Stimulated activated CD4-positive, alpha-beta T cell treated with anti-CD3 and anti-CD28 coated beads, Interleukin-1b, Interleukin-23, amount 100 ng/mL, for 24 hours (primary cell): Measurements from ENCODE around the gene NXN.
"Not testable (repeated sequence)": the region's sequence is repeated elsewhere in the genome, so short reads cannot be mapped to it uniquely, and the experiment has no call there.

Source experiments
- DNase-seq, 4 experiments: peaks; one replicate each; pipeline ENCODE4 v3.0.0-alpha.2; 2020; ENCODE audit warnings: low read depth in 4 of 4, low spot score in 1 of 4

The NXN gene

GRCh38 chr17:896454-896853, 83.1 kb downstream of the NXN start:
- no peak for DNase-seq

GRCh38 chr17:892958-893357, 86.6 kb downstream of the NXN start:
- DNase-seq = no peak

- DNase-seq = no peak
Observed at GRCh38 chr17:888998-889441, 90.6 kb downstream of the NXN start.

- no peak for DNase-seq
Observed at GRCh38 chr17:887551-888209, 91.9 kb downstream of the NXN start.

GRCh38 chr17:885971-886571, 93.5 kb downstream of the NXN start:
- no peak for DNase-seq

- DNase-seq = no peak
Observed at GRCh38 chr17:883586-883962, 96.0 kb downstream of the NXN start.

- DNase-seq = no peak
Observed at GRCh38 chr17:882827-883585, 96.6 kb downstream of the NXN start.

- DNase-seq = no peak
Observed at GRCh38 chr17:881778-882177, 97.8 kb downstream of the NXN start.

- DNase-seq = no peak
Observed at GRCh38 chr17:880443-881269, 98.9 kb downstream of the NXN start.

GRCh38 chr17:879546-880442, 99.8 kb downstream of the NXN start:
- DNase-seq = peak; percentile 21 to 37 (median 27)

GRCh38 chr17:877630-878029, 101.9 kb downstream of the NXN start:
- no peak for DNase-seq

- no peak for DNase-seq
Observed at GRCh38 chr17:876272-876671, 103.3 kb downstream of the NXN start.

GRCh38 chr17:874590-874989, 105.0 kb downstream of the NXN start:
- DNase-seq = not testable (repeated sequence)

- DNase-seq = no peak
Observed at GRCh38 chr17:872855-873254, 106.7 kb downstream of the NXN start.

GRCh38 chr17:871751-872519, 107.6 kb downstream of the NXN start:
- DNase-seq = no peak

GRCh38 chr17:869567-870525, 109.7 kb downstream of the NXN start:
- no peak for DNase-seq

GRCh38 chr17:869086-869485, 110.5 kb downstream of the NXN start:
- no peak for DNase-seq

GRCh38 chr17:867896-868489, 111.6 kb downstream of the NXN start:
- DNase-seq = no peak
